M059J (cell line): ENCODE results near the gene ARHGAP27. TPM values are rescaled to one million over a fixed set of nuclear protein-coding genes. Genes with fewer than 3 reads are reported as not detected.

ENCODE experiments used
- DNase-seq: peaks from one replicate; pipeline ENCODE4 v3.0.0-alpha.2; 2012; ENCODE audit warnings: low read depth
- total RNA-seq: library from RNA; depleted of rRNA; stranded (reverse); fragments of >200 nt; shearing (Covaris generic); gene quantifications from 2 replicates; pipeline ENCODE4 v1.2.3, GENCODE V29; 2014

The ARHGAP27 gene
- total RNA-seq, 1 experiment from 2014 or later = 3.3 TPM

GRCh38 chr17:45408611-45409421, 23.9 kb downstream of the ARHGAP27 start:
- no peak for DNase-seq

GRCh38 chr17:45406107-45406506, 26.6 kb downstream of the ARHGAP27 start:
- DNase-seq = no peak

GRCh38 chr17:45405250-45406086, 27.2 kb downstream of the ARHGAP27 start:
- no peak for DNase-seq

- DNase-seq = no peak
These were observed 27.8 kb downstream of the ARHGAP27 start for GRCh38 chr17:45404870-45405249.

GRCh38 chr17:45403906-45404490, 28.7 kb downstream of the ARHGAP27 start:
- no peak for DNase-seq

- DNase-seq = no peak
These were observed 29.8 kb downstream of the ARHGAP27 start for GRCh38 chr17:45402916-45403315.

GRCh38 chr17:45398800-45399199, 33.9 kb downstream of the ARHGAP27 start:
- no peak for DNase-seq

- DNase-seq = no peak
These were observed 34.9 kb downstream of the ARHGAP27 start for GRCh38 chr17:45397796-45398195.

GRCh38 chr17:45396496-45397205, 36.0 kb downstream of the ARHGAP27 start:
- no peak for DNase-seq

- no peak for DNase-seq
These were observed 36.9 kb downstream of the ARHGAP27 start for GRCh38 chr17:45395569-45396415.

GRCh38 chr17:45394913-45395568, 37.6 kb downstream of the ARHGAP27 start:
- no peak for DNase-seq

- no peak for DNase-seq
These were observed 38.1 kb downstream of the ARHGAP27 start for GRCh38 chr17:45394564-45394912.

- no peak for DNase-seq
These were observed 38.6 kb downstream of the ARHGAP27 start for GRCh38 chr17:45394091-45394490.

- DNase-seq = no peak
These were observed 39.3 kb downstream of the ARHGAP27 start for GRCh38 chr17:45393411-45393810.

- no peak for DNase-seq
These were observed 40.8 kb downstream of the ARHGAP27 start for GRCh38 chr17:45391918-45392317.

- no peak for DNase-seq
These were observed 41.4 kb downstream of the ARHGAP27 start for GRCh38 chr17:45391291-45391690.

GRCh38 chr17:45389354-45389753, 43.3 kb downstream of the ARHGAP27 start:
- DNase-seq = no peak

- DNase-seq = peak; percentile 23
These were observed 43.9 kb downstream of the ARHGAP27 start for GRCh38 chr17:45388604-45389325.

- DNase-seq = no peak
These were observed 44.9 kb downstream of the ARHGAP27 start for GRCh38 chr17:45387739-45388138.

- no peak for DNase-seq
These were observed 46.5 kb downstream of the ARHGAP27 start for GRCh38 chr17:45386178-45386577.
